ENCODE measurements around the gene TUBB4B. TPM values are rescaled to one million over a fixed set of nuclear protein-coding genes. Genes with fewer than 3 reads are reported as not detected.
"Not testable (repeated sequence)": the region's sequence is repeated elsewhere in the genome, so short reads cannot be mapped to it uniquely, and the experiment has no call there.

The TUBB4B gene
- total RNA-seq, 2 donors from 2014 or later: 79.1 to 171 TPM

DNA sequence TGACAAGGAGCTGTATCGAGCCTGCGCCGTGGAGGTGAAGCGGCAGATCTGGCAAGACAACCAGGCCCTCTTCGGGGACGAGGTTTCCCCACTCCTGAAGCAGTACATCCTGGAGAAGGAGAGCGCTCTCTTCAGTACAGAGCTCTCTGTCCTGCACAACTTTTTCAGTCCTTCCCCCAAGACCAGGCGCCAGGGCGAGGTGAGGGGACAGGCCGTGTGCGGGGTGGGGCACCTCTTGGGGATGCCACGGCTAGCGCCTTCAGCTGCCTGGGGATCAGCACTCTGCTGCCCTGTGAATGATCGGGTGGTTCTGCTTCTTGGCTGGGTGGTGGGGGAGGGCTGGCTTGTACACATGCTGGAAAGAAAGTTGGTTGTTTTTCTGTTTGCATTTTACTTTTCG is 15.8 kb downstream of the TUBB4B start:
- 86% methylated on average over 12 to 13 of the region's 15 CpGs for WGBS, 2 donors
- no peak for DNase-seq
- Histone ChIP-seq H3K27ac (no peak overlapping the region), H3K4me3 (no peak overlapping the region), H3K9me3 (no peaks in the 10 kb centered on the region), H3K4me1 (peaks cover 32% of the 10 kb centered on the region), H3K27me3 (no peaks in the 10 kb centered on the region), H3K36me3 (replicated peaks in 1 of 2; ENCODE audit: insufficient read depth in 1 of 2, low read depth in 2 of 2) (peaks cover 0 to 3% of the 10 kb centered on the region in 2 donors)
- no peak for ATAC-seq
- intact Hi-C loops (cut with DNase I): no loop called here
- TF ChIP-seq POLR2A (IDR thresholded peaks at IDR 0.05): no peak
- TF ChIP-seq, protein P1, sequence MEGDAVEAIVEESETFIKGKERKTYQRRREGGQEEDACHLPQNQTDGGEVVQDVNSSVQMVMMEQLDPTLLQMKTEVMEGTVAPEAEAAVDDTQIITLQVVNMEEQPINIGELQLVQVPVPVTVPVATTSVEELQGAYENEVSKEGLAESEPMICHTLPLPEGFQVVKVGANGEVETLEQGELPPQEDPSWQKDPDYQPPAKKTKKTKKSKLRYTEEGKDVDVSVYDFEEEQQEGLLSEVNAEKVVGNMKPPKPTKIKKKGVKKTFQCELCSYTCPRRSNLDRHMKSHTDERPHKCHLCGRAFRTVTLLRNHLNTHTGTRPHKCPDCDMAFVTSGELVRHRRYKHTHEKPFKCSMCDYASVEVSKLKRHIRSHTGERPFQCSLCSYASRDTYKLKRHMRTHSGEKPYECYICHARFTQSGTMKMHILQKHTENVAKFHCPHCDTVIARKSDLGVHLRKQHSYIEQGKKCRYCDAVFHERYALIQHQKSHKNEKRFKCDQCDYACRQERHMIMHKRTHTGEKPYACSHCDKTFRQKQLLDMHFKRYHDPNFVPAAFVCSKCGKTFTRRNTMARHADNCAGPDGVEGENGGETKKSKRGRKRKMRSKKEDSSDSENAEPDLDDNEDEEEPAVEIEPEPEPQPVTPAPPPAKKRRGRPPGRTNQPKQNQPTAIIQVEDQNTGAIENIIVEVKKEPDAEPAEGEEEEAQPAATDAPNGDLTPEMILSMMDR (IDR thresholded peaks at IDR 0.05): no peak

DNA sequence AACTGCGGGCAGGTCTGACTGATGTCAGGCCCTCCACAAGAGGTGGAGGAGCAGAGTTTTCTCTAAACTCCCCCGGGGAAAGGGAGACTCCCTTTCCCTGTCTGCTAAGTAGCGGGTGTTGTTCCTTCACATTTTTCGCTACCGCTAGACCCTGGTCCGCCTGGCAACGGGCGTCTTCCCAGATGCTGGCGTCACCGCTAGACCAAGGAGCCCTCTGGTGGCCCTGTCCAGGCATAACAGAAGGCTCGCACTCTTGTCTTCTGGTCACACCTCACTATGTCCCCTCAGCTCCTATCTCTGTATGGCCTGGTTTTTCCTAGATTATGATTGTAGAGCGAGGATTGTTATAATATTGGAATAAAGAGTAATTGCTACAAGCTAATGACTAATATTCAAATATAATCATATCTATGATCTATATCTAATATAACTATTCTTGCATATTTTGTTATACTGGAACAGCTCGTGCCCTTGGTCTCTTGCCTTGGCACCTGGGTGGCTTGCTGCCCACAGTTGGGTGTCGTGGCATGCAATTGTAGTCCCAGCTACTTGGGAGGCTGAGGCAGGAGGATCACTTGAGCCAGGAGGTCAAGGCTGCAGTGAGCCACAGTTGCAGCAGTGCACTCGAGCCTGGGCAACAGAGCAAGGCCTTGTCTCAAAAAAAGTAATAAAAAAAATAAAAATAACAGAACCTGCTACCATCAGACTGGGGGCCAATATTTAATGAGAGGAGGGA is 21.3 kb downstream of the TUBB4B start:
- WGBS, 2 donors: 33 to 45% methylated on average over 11 to 15 of the region's 15 CpGs
- H3K36me3 ChIP-seq (replicated peaks in 1 of 2; ENCODE audit: insufficient read depth in 1 of 2, low read depth in 2 of 2): not testable (repeated sequence)

DNA sequence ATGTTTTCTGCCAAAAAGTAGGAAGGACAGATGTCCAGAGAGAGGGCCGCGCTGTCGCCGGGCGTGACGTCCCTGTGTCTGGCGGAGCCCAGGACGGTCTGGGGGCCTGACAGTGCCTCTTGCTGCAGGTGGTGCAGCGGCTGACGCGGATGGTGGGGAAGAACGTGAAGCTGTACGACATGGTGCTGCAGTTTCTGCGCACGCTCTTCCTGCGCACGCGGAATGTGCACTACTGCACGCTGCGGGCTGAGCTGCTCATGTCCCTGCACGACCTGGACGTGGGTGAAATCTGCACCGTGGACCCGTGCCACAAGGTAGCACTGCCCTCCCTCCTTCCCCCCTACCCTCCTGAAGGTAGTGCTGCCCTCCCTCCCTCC is 21.8 kb downstream of the TUBB4B start:
- DNase-seq (no peak), ATAC-seq (no peak)
- Histone ChIP-seq H3K27me3 (no peaks in the 10 kb centered on the region), H3K4me3 (no peak overlapping the region), H3K27ac (no peak overlapping the region), H3K4me1 (peaks cover 3% of the 10 kb centered on the region), H3K9me3 (no peaks in the 10 kb centered on the region), H3K36me3 (replicated peaks in 1 of 2; ENCODE audit: insufficient read depth in 1 of 2, low read depth in 2 of 2) (peaks cover 0 to 7% of the 10 kb centered on the region in 2 donors)
- WGBS, 2 donors: 82 to 91% methylated on average over 14 to 24 of the region's 24 CpGs
- intact Hi-C loops (cut with DNase I): no loop called here
- TF ChIP-seq, protein P1 (IDR thresholded peaks at IDR 0.05): no peak
- TF ChIP-seq POLR2A (IDR thresholded peaks at IDR 0.05): no peak

More for the DNA sequence above, 21.3 kb downstream of the TUBB4B start:
- TF ChIP-seq, protein P1 (IDR thresholded peaks at IDR 0.05): peak; percentile 20 to 56 (median 44)
- H3K27me3 ChIP-seq; H3K9me3 ChIP-seq; H3K4me3 ChIP-seq; intact Hi-C loops (cut with DNase I); H3K4me1 ChIP-seq; ATAC-seq; H3K27ac ChIP-seq: not testable (repeated sequence)
- peak in 3 of 4 donors; percentile 51 to 69 (median 58) for DNase-seq

DNA sequence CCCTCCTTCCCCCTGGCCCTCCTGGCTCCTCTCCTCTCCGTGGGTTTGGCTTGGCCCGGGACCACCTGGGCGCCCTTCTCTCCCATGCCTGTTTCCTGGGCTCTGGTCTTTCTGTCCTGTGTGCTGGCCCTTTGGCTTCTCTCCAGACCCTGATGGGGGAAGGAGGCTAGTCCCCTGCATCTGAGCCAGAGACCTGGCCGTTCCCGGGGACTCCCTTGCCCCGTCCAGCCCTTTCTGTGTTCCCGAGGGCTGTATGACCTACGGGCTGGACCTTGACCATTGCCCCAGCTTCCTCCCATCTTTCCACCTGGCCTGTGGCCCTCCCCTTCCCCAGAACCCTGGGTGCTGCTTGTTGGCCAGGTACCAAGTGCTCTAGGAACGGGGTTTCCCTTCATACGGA is 22.4 kb downstream of the TUBB4B start:
- no peak for ATAC-seq
- Histone ChIP-seq H3K36me3 (replicated peaks in 1 of 2; ENCODE audit: insufficient read depth in 1 of 2, low read depth in 2 of 2) (peaks cover 0 to 7% of the 10 kb centered on the region in 2 donors), H3K27ac (no peak overlapping the region), H3K4me3 (no peak overlapping the region), H3K9me3 (no peaks in the 10 kb centered on the region), H3K27me3 (no peaks in the 10 kb centered on the region), H3K4me1 (peaks cover 10% of the 10 kb centered on the region)
- TF ChIP-seq POLR2A (IDR thresholded peaks at IDR 0.05): no peak
- TF ChIP-seq, protein P1 (IDR thresholded peaks at IDR 0.05): no peak
- DNase-seq: no peak
- intact Hi-C loops (cut with DNase I): no loop called here
- 77 to 81% methylated on average over 10 of the region's 10 CpGs for WGBS, 2 donors

DNA sequence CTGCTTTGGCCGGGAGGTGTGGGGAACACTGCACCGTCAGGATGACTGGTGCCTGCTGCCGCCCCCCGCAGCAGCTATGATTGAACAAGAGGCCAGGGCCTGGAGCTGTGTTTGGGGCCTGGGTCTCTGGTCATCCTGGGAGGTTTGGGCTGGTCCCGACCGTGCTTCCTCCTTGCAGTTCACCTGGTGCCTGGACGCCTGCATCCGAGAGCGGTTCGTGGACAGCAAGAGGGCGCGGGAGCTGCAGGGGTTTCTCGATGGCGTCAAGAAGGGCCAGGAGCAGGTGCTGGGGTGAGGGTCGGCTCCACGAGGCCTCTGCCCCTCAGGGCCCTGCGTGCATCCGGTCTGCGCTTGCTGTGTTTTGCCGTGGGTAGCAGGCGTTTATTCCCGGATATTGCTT is 23.0 kb downstream of the TUBB4B start:
- 90 to 93% methylated on average over 15 to 21 of the region's 22 CpGs for WGBS, 2 donors
- ATAC-seq: no peak
- TF ChIP-seq, protein P1 (IDR thresholded peaks at IDR 0.05): no peak
- TF ChIP-seq POLR2A (IDR thresholded peaks at IDR 0.05): no peak
- H3K4me3 ChIP-seq: no peak overlapping the region
- H3K27ac ChIP-seq: no peak overlapping the region
- H3K27me3 ChIP-seq: no peaks in the 10 kb centered on the region
- intact Hi-C loops (cut with DNase I): no loop called here
- H3K4me1 ChIP-seq: peaks cover 15% of the 10 kb centered on the region
- H3K9me3 ChIP-seq: no peaks in the 10 kb centered on the region
- H3K36me3 ChIP-seq (replicated peaks in 1 of 2; ENCODE audit: insufficient read depth in 1 of 2, low read depth in 2 of 2): peaks cover 0 to 3% of the 10 kb centered on the region in 2 donors
- no peak for DNase-seq
